HEK293 (cell line): Measurements from ENCODE around the gene SAMD1.

ENCODE experiments used
- GFI1B ChIP-seq: fragments of 450-650 bp; formaldehyde crosslinking; IDR thresholded peaks from 2 replicates; pipeline ENCODE4 v1.5.1; 2016; ENCODE audit warnings: missing biosample characterization, missing genetic modification characterization
- GLIS1 ChIP-seq: fragments of 450-650 bp; formaldehyde crosslinking; IDR thresholded peaks from 2 replicates; pipeline ENCODE4 v1.5.1; 2016; ENCODE audit warnings: missing biosample characterization, missing genetic modification characterization
- PRDM1 ChIP-seq: fragments of 450-650 bp; formaldehyde crosslinking; IDR thresholded peaks from 2 replicates; pipeline ENCODE4; 2016; ENCODE audit warnings: missing biosample characterization, missing genetic modification characterization
- SALL2 ChIP-seq: fragments of 450-650 bp; formaldehyde crosslinking; IDR thresholded peaks from 2 replicates; pipeline ENCODE4 v1.5.0; 2017; ENCODE audit warnings: missing biosample characterization, mild to moderate bottlenecking, missing genetic modification characterization, borderline replicate concordance
- YY1 ChIP-seq: fragments of 450-650 bp; formaldehyde crosslinking; IDR thresholded peaks from 2 replicates; pipeline ENCODE4 v1.5.1; 2018; ENCODE audit warnings: missing biosample characterization, missing genetic modification characterization
- ZBTB7A ChIP-seq: fragments of 450-650 bp; formaldehyde crosslinking; IDR thresholded peaks from 2 replicates; pipeline ENCODE4 v1.5.1; 2016; ENCODE audit warnings: low read depth, missing biosample characterization, missing genetic modification characterization
- ZBTB8A ChIP-seq: fragments of 450-650 bp; formaldehyde crosslinking; IDR thresholded peaks from 2 replicates; pipeline ENCODE4 v1.5.1; 2016; ENCODE audit warnings: missing biosample characterization, missing genetic modification characterization
- ZNF23 ChIP-seq: fragments of 450-650 bp; formaldehyde crosslinking; IDR thresholded peaks from 2 replicates; pipeline ENCODE4 v1.5.1; 2016; ENCODE audit warnings: missing biosample characterization, missing genetic modification characterization, borderline replicate concordance
- ZNF366 ChIP-seq: fragments of 450-650 bp; formaldehyde crosslinking; conservative IDR thresholded peaks from 2 replicates; pipeline ENCODE4 v1.5.1; 2016; ENCODE audit warnings: missing biosample characterization, missing genetic modification characterization
- ZNF391 ChIP-seq: fragments of 450-650 bp; formaldehyde crosslinking; IDR thresholded peaks from 2 replicates; pipeline ENCODE4 v1.5.1; 2016; ENCODE audit warnings: low read depth, missing biosample characterization, missing genetic modification characterization, borderline replicate concordance
- ZNF473 ChIP-seq: fragments of 450-650 bp; formaldehyde crosslinking; IDR thresholded peaks from 2 replicates; pipeline ENCODE4 v1.5.1; 2017; ENCODE audit warnings: missing biosample characterization, missing genetic modification characterization
- ZNF596 ChIP-seq: fragments of 450-650 bp; IDR thresholded peaks from 2 replicates; pipeline ENCODE4 v1.5.0; 2018; ENCODE audit warnings: missing biosample characterization, mild to moderate bottlenecking, missing genetic modification characterization, moderate library complexity
- ZNF621 ChIP-seq: fragments of 450-650 bp; formaldehyde crosslinking; IDR thresholded peaks from 2 replicates; pipeline ENCODE4 v1.5.1; 2017; ENCODE audit warnings: missing biosample characterization, missing genetic modification characterization
- ZNF843 ChIP-seq: fragments of 450-650 bp; formaldehyde crosslinking; IDR thresholded peaks from 2 replicates; pipeline ENCODE4 v1.5.1; 2016; ENCODE audit warnings: missing biosample characterization, missing genetic modification characterization
- ZSCAN16 ChIP-seq: fragments of 450-650 bp; formaldehyde crosslinking; IDR thresholded peaks from 2 replicates; pipeline ENCODE4 v1.5.1; 2016; ENCODE audit warnings: missing biosample characterization, missing genetic modification characterization
- TF ChIP-seq, protein P1 (sequence below): fragments of 450-650 bp; formaldehyde crosslinking; IDR thresholded peaks from 2 replicates; pipeline ENCODE4 v1.5.1; 2016; ENCODE audit warnings: missing biosample characterization, missing genetic modification characterization, borderline replicate concordance
- TF ChIP-seq, protein P2 (sequence below): fragments of 450-650 bp; formaldehyde crosslinking; IDR thresholded peaks from 2 replicates; pipeline ENCODE4 v1.5.1; 2016; ENCODE audit warnings: missing biosample characterization, missing genetic modification characterization, borderline replicate concordance
- TF ChIP-seq, protein P3 (sequence below): fragments of 450-650 bp; formaldehyde crosslinking; IDR thresholded peaks from 2 replicates; pipeline ENCODE4 v1.5.1; 2016; ENCODE audit warnings: missing biosample characterization, missing genetic modification characterization
- TF ChIP-seq, protein P4 (sequence below): fragments of 450-650 bp; formaldehyde crosslinking; IDR thresholded peaks from 2 replicates; pipeline ENCODE4 v1.5.1; 2016; ENCODE audit warnings: missing biosample characterization, missing genetic modification characterization
- TF ChIP-seq, protein P5 (sequence below): sonication (generic); formaldehyde crosslinking; IDR thresholded peaks from 2 replicates; pipeline ENCODE4 v1.8.1; 2022; ENCODE audit warnings: mild to moderate bottlenecking, moderate library complexity, missing genetic modification reagents
- TF ChIP-seq, protein P6 (sequence below): fragments of 450-650 bp; formaldehyde crosslinking; IDR thresholded peaks from 2 replicates; pipeline ENCODE4 v1.5.0; 2017; ENCODE audit warnings: missing biosample characterization, missing genetic modification characterization, borderline replicate concordance

SAMD1 gene

DNA sequence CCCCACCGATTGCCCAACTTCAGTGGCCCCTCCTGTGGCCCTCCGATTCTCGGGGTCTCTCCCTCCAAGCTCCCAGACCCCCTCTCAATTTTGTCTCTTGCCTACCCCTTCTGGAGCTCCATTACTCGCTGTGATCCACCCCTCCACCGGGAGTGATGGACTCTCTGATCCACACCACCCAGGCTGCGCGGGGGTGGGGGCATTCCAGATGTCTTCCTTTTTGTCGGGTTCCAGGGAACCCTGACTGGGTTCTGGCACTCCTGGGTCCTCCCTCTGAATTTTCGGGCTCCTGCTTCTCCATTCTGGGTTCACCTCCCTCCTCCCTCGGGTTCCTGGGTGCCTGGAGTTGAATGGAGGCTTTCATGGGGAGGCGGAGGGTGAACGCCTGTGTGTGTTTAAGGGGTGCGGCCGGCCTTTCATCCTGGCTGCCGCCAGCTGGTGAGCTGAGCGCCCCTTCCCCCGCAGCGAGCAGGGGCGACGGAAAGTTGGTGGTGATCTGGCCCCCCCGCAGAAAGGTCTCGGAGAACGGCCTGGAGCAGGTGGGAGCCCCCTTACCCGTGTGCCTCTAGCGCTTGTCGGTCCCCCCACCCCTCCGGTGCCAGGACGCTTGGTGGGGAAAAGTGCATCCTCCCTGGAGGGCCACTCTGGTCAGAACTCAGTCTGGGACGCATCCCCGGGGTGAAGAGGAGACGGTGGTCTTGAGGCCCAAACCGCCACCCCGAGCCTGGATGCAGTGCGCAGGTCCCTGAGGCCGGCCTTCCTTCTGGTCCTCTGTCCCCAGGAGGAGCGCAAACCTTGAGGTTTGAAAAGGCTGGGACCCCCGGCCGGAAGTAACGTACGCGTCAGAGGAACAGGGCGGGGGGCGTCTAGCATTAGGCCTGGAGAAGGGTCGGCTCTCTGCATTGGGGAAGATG lies 16.4 kb downstream of the SAMD1 start (continued):
- TF ChIP-seq, protein P1, sequence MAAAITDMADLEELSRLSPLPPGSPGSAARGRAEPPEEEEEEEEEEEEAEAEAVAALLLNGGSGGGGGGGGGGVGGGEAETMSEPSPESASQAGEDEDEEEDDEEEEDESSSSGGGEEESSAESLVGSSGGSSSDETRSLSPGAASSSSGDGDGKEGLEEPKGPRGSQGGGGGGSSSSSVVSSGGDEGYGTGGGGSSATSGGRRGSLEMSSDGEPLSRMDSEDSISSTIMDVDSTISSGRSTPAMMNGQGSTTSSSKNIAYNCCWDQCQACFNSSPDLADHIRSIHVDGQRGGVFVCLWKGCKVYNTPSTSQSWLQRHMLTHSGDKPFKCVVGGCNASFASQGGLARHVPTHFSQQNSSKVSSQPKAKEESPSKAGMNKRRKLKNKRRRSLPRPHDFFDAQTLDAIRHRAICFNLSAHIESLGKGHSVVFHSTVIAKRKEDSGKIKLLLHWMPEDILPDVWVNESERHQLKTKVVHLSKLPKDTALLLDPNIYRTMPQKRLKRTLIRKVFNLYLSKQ: no peak
- TF ChIP-seq, protein P2, sequence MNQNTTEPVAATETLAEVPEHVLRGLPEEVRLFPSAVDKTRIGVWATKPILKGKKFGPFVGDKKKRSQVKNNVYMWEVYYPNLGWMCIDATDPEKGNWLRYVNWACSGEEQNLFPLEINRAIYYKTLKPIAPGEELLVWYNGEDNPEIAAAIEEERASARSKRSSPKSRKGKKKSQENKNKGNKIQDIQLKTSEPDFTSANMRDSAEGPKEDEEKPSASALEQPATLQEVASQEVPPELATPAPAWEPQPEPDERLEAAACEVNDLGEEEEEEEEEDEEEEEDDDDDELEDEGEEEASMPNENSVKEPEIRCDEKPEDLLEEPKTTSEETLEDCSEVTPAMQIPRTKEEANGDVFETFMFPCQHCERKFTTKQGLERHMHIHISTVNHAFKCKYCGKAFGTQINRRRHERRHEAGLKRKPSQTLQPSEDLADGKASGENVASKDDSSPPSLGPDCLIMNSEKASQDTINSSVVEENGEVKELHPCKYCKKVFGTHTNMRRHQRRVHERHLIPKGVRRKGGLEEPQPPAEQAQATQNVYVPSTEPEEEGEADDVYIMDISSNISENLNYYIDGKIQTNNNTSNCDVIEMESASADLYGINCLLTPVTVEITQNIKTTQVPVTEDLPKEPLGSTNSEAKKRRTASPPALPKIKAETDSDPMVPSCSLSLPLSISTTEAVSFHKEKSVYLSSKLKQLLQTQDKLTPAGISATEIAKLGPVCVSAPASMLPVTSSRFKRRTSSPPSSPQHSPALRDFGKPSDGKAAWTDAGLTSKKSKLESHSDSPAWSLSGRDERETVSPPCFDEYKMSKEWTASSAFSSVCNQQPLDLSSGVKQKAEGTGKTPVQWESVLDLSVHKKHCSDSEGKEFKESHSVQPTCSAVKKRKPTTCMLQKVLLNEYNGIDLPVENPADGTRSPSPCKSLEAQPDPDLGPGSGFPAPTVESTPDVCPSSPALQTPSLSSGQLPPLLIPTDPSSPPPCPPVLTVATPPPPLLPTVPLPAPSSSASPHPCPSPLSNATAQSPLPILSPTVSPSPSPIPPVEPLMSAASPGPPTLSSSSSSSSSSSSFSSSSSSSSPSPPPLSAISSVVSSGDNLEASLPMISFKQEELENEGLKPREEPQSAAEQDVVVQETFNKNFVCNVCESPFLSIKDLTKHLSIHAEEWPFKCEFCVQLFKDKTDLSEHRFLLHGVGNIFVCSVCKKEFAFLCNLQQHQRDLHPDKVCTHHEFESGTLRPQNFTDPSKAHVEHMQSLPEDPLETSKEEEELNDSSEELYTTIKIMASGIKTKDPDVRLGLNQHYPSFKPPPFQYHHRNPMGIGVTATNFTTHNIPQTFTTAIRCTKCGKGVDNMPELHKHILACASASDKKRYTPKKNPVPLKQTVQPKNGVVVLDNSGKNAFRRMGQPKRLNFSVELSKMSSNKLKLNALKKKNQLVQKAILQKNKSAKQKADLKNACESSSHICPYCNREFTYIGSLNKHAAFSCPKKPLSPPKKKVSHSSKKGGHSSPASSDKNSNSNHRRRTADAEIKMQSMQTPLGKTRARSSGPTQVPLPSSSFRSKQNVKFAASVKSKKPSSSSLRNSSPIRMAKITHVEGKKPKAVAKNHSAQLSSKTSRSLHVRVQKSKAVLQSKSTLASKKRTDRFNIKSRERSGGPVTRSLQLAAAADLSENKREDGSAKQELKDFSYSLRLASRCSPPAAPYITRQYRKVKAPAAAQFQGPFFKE (tag by site-specific recombination): no peak
- TF ChIP-seq ZBTB8A (peak; percentile 30; the same call in 1 of the 2 replicates), ZNF843 (tag by site-specific recombination) (0 out of 2 replicates have a peak, but pooled peaks have one; percentile 17), ZNF621 (tag by site-specific recombination) (no peak), GLIS1 (peak; percentile 61), PRDM1 (no peak), ZBTB7A (tag by site-specific recombination) (peak; percentile 79; the same call in 1 of the 2 replicates), SALL2 (tag by site-specific recombination) (no peak), ZNF366 (tag by site-specific recombination) (0 out of 2 replicates have a peak, but pooled peaks have one; percentile 17), ZSCAN16 (tag by site-specific recombination) (no peak), YY1 (no peak), ZNF23 (tag by site-specific recombination) (no peak), ZNF473 (tag by site-specific recombination) (no peak), ZNF391 (no peak), GFI1B (tag by site-specific recombination) (no peak), ZNF596 (tag by site-specific recombination) (no peak)
- TF ChIP-seq, protein P3, sequence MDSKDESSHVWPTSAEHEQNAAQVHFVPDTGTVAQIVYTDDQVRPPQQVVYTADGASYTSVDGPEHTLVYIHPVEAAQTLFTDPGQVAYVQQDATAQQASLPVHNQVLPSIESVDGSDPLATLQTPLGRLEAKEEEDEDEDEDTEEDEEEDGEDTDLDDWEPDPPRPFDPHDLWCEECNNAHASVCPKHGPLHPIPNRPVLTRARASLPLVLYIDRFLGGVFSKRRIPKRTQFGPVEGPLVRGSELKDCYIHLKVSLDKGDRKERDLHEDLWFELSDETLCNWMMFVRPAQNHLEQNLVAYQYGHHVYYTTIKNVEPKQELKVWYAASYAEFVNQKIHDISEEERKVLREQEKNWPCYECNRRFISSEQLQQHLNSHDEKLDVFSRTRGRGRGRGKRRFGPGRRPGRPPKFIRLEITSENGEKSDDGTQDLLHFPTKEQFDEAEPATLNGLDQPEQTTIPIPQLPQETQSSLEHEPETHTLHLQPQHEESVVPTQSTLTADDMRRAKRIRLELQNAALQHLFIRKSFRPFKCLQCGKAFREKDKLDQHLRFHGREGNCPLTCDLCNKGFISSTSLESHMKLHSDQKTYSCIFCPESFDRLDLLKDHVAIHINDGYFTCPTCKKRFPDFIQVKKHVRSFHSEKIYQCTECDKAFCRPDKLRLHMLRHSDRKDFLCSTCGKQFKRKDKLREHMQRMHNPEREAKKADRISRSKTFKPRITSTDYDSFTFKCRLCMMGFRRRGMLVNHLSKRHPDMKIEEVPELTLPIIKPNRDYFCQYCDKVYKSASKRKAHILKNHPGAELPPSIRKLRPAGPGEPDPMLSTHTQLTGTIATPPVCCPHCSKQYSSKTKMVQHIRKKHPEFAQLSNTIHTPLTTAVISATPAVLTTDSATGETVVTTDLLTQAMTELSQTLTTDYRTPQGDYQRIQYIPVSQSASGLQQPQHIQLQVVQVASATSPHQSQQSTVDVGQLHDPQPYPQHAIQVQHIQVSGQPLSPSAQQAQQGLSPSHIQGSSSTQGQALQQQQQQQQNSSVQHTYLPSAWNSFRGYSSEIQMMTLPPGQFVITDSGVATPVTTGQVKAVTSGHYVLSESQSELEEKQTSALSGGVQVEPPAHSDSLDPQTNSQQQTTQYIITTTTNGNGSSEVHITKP: peak; percentile 94
- TF ChIP-seq, protein P4, sequence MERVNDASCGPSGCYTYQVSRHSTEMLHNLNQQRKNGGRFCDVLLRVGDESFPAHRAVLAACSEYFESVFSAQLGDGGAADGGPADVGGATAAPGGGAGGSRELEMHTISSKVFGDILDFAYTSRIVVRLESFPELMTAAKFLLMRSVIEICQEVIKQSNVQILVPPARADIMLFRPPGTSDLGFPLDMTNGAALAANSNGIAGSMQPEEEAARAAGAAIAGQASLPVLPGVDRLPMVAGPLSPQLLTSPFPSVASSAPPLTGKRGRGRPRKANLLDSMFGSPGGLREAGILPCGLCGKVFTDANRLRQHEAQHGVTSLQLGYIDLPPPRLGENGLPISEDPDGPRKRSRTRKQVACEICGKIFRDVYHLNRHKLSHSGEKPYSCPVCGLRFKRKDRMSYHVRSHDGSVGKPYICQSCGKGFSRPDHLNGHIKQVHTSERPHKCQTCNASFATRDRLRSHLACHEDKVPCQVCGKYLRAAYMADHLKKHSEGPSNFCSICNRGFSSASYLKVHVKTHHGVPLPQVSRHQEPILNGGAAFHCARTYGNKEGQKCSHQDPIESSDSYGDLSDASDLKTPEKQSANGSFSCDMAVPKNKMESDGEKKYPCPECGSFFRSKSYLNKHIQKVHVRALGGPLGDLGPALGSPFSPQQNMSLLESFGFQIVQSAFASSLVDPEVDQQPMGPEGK (tag by site-specific recombination): peak; percentile 69
- TF ChIP-seq, protein P5, sequence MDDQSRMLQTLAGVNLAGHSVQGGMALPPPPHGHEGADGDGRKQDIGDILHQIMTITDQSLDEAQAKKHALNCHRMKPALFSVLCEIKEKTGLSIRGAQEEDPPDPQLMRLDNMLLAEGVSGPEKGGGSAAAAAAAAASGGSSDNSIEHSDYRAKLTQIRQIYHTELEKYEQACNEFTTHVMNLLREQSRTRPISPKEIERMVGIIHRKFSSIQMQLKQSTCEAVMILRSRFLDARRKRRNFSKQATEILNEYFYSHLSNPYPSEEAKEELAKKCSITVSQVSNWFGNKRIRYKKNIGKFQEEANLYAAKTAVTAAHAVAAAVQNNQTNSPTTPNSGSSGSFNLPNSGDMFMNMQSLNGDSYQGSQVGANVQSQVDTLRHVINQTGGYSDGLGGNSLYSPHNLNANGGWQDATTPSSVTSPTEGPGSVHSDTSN: no peak
- TF ChIP-seq, protein P6, sequence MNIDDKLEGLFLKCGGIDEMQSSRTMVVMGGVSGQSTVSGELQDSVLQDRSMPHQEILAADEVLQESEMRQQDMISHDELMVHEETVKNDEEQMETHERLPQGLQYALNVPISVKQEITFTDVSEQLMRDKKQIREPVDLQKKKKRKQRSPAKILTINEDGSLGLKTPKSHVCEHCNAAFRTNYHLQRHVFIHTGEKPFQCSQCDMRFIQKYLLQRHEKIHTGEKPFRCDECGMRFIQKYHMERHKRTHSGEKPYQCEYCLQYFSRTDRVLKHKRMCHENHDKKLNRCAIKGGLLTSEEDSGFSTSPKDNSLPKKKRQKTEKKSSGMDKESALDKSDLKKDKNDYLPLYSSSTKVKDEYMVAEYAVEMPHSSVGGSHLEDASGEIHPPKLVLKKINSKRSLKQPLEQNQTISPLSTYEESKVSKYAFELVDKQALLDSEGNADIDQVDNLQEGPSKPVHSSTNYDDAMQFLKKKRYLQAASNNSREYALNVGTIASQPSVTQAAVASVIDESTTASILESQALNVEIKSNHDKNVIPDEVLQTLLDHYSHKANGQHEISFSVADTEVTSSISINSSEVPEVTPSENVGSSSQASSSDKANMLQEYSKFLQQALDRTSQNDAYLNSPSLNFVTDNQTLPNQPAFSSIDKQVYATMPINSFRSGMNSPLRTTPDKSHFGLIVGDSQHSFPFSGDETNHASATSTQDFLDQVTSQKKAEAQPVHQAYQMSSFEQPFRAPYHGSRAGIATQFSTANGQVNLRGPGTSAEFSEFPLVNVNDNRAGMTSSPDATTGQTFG (tag by site-specific recombination): no peak
